ENCODE data around the gene NAA20.

DNA sequence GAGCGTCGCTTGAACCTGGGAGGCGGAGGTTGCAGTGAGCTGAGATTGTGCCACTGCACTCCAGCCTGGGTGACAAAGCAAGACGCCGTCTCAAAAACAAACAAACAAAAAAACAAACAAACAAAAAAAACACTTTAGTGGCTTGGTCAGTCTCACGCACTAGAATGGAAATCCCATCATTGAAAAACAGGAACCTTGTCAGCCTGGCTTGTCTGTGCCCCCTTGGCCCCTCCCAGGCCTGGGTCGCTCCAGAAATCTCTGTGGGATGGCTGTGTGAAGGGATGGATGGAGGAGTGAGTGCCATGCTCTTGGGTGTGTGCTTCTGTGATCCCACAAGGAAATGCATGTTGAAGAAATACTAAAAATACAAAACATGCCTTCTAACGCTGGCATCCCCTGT, 20.9 kb upstream of the NAA20 start:
- TF ChIP-seq, protein P1, sequence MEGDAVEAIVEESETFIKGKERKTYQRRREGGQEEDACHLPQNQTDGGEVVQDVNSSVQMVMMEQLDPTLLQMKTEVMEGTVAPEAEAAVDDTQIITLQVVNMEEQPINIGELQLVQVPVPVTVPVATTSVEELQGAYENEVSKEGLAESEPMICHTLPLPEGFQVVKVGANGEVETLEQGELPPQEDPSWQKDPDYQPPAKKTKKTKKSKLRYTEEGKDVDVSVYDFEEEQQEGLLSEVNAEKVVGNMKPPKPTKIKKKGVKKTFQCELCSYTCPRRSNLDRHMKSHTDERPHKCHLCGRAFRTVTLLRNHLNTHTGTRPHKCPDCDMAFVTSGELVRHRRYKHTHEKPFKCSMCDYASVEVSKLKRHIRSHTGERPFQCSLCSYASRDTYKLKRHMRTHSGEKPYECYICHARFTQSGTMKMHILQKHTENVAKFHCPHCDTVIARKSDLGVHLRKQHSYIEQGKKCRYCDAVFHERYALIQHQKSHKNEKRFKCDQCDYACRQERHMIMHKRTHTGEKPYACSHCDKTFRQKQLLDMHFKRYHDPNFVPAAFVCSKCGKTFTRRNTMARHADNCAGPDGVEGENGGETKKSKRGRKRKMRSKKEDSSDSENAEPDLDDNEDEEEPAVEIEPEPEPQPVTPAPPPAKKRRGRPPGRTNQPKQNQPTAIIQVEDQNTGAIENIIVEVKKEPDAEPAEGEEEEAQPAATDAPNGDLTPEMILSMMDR (conservative IDR thresholded peaks at IDR 0.05; ENCODE audit: low read depth, low read length) = no peak
- TF ChIP-seq EZH2 (IDR thresholded peaks at IDR 0.05; ENCODE audit: low read length, unreplicated experiment) = no peak

Measured in PC-3 (cell line).